Aorta (tissue), 5 donors: ENCODE results near the gene TNFSF13B. TPM values are rescaled to one million over a fixed set of nuclear protein-coding genes. Genes with fewer than 3 reads are reported as not detected.
A peak's percentile ranks its signal among the peaks of the same experiment; 100 is the strongest.

Experiments used
- ATAC-seq: fragments of 200-7000 bp; cut with Tn5 transposase; one replicate; pipeline ENCODE4 v1.9.1; 2022; ENCODE audit warnings: moderate library complexity; ENCODE audit not compliant: low FRiP score
- DNase-seq, 2 donors: peaks; one replicate each; pipeline ENCODE4 v3.0.0-alpha.2; 2020
- H3K27ac ChIP-seq, 2 donors: one replicate each; pipeline ENCODE4 v1.5.1; 2013; ENCODE audit warnings: low read length in 2 of 2, mild to moderate bottlenecking in 2 of 2, moderate library complexity in 2 of 2, control low read depth in 1 of 2, inconsistent platforms in 1 of 2, low read depth in 1 of 2
- H3K27me3 ChIP-seq, 2 donors: one replicate each; pipeline ENCODE4 v1.6.1; 2013; ENCODE audit warnings: control low read depth in 1 of 2, low read length in 1 of 2, mild to moderate bottlenecking in 1 of 2, moderate library complexity in 1 of 2; ENCODE audit not compliant: insufficient read depth in 2 of 2, control insufficient read depth in 1 of 2
- H3K36me3 ChIP-seq, 2 donors: one replicate each; pipeline ENCODE4 v1.6.1; 2013; ENCODE audit warnings: control low read depth in 1 of 2, low read length in 1 of 2, mild to moderate bottlenecking in 1 of 2; ENCODE audit not compliant: insufficient read depth in 2 of 2, control insufficient read depth in 1 of 2
- H3K4me1 ChIP-seq, 2 donors: one replicate each; pipeline ENCODE4 v1.6.1; 2013; ENCODE audit warnings: low read length in 2 of 2, control low read depth in 1 of 2, mild to moderate bottlenecking in 1 of 2, moderate library complexity in 1 of 2; ENCODE audit not compliant: insufficient read depth in 2 of 2, control insufficient read depth in 1 of 2
- H3K4me3 ChIP-seq, 2 donors: one replicate each; pipeline ENCODE4 v1.5.1; 2013; ENCODE audit warnings: low read length in 2 of 2, control low read depth in 1 of 2, mild to moderate bottlenecking in 1 of 2
- H3K9me3 ChIP-seq: one replicate; pipeline ENCODE4 v1.6.1; 2013; ENCODE audit warnings: mild to moderate bottlenecking, low read length; ENCODE audit not compliant: control insufficient read depth
- WGBS, 2 donors: extraction: QIAGEN DNeasy Blood & Tissue Kit; methylation state at CpG; one replicate each; pipeline ENCODE4 v1.1.7; 2013; 5-methylcytosine and 5-hydroxymethylcytosine counted together
- intact Hi-C, 2 donors: fragments of 100-400 bp; cut with DNase I; formaldehyde crosslinking; loops; one replicate each; pipeline versions ENCODE4 v1.14.2 to v1.15.0; 2022
- polyA plus RNA-seq, 2 donors: library from polyadenylated mRNA; stranded (reverse); fragments of 200-250 nt; gene quantifications; one replicate each; pipeline ENCODE4 v1.2.3, GENCODE V29; 2013
- total RNA-seq, 2 donors: library from RNA; stranded (reverse); fragmentation: NEBNext Ultra II Directional; extraction: Animal tissue kit (Norgen Biotek cat#: 25700); gene quantifications; one replicate each; pipeline ENCODE4 v1.2.1, GENCODE V29; 2021
- donor health status: healthy with polysubstance abuse.
- donor health status: Bipolar disorder and iron deficiency.
- donor health status: DM: no; HTN: no; CAD: no.
- donor health status: DM: no; HTN: no; CAD: no.
- donor health status: DM: yes; HTN: yes; CAD: no.

TNFSF13B gene
- total and polyA plus RNA-seq, 4 donors, result 1.3 to 25.7 (median 11.9) TPM

DNA sequence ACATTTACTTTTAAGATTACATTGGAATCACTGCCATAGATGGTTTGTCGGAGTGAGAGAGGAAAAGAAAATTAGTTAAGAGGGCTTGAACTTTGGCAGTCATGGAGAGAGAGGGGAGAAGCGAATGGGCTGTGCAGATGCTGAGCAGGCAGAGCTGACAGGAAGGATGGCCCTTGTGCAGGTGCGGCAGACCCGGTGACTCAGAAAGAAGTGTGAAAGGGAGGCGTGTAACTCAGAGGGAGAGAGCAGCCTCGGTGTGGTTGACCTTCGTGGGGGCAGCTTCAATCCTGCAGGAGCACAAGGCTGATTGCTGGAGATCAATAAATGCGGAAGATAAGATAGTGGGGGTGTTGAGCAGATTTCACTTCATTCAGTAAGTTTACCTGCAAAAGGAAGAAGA is 76.9 kb downstream of the TNFSF13B start:
- H3K27me3 ChIP-seq, result no peaks in the 10 kb centered on the region
- H3K9me3 ChIP-seq, result no peaks in the 10 kb centered on the region
- H3K36me3 ChIP-seq, result no peaks in the 10 kb centered on the region
- H3K4me1 ChIP-seq, result no peaks in the 10 kb centered on the region
- no peak overlapping the region for H3K27ac ChIP-seq
- H3K4me3 ChIP-seq, result no peak overlapping the region
- intact Hi-C loops, result no loop called here
- DNase-seq, result no peak
- no peak for ATAC-seq
- 69 to 71% methylated on average over 8 of the region's 8 CpGs for WGBS, 2 donors

DNA sequence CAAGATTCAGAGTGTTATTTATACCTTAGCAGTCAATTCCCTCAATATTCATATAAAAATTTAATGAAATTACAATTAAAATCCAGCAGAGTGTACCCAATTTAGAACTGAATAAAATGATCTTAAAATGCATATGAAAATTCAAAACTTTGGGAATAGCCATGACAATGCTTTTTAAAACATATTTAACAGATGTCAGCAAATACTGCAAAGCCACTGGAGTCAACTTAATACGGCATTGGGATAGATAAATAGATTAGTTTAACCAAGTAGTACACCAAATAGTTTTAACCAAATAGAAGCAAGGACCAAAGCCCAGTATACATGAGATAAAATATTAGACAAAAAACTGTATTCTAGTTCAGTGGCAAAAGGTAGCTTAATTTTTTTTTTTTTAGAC is 79.8 kb downstream of the TNFSF13B start:
- ATAC-seq (no peak), DNase-seq (no peak)
- Histone ChIP-seq H3K27ac (no peak overlapping the region), H3K9me3 (no peaks in the 10 kb centered on the region), H3K4me3 (no peak overlapping the region), H3K36me3 (no peaks in the 10 kb centered on the region), H3K4me1 (no peaks in the 10 kb centered on the region), H3K27me3 (no peaks in the 10 kb centered on the region)
- intact Hi-C loops, result no loop called here
- WGBS, 2 donors, result 49 to 84% methylated on average over 1 of the region's 1 CpG

DNA sequence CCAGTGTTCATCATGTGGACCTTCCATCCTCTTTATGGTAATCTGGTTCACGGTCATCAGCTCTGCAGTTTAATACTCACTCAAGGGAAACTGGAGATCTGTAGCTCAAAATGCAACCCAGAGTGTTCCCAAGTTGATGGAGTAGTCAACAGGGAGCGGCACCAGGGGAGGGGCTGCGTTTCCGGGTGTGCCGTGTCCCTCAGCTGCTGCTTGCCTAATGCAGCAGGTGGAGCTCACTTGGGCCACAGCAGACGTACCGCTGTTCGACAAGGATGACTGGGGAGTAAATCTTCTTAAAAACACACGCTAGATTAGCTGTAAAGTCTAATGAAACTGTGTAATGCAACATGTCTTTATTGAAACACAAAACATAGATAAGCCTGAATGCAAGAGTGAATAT is 81.1 kb downstream of the TNFSF13B start:
- no peaks in the 10 kb centered on the region for H3K4me1 ChIP-seq
- 85 to 94% methylated on average over 9 of the region's 9 CpGs for WGBS, 2 donors
- ATAC-seq, result no peak
- DNase-seq, result no peak
- no peaks in the 10 kb centered on the region for H3K36me3 ChIP-seq
- H3K27ac ChIP-seq, result no peak overlapping the region
- intact Hi-C loops, result no loop called here
- no peak overlapping the region for H3K4me3 ChIP-seq
- no peaks in the 10 kb centered on the region for H3K27me3 ChIP-seq
- H3K9me3 ChIP-seq, result no peaks in the 10 kb centered on the region

DNA sequence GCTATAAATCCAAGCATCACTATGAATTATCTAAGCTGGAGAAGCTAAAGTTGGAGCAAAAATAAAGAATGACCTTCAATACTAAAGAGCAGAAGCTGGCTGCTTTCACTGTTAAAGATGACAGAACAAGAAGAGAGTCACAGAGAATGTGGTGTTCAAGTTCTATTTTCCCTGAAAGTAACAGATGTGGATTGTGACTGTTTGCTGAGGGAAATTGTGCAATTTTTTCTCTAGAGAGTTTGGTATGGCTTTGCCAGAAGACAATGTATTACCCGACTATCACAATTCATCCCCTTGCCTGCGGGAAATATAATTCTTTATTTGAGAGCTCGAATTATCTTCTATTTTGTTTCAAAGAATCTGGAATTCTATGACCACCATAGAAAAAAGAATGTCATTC is 83.1 kb downstream of the TNFSF13B start:
- DNase-seq, result no peak
- peak; percentile 41 for ATAC-seq
- H3K27ac ChIP-seq, result no peak overlapping the region
- no peaks in the 10 kb centered on the region for H3K9me3 ChIP-seq
- H3K4me3 ChIP-seq, result no peak overlapping the region
- no peaks in the 10 kb centered on the region for H3K4me1 ChIP-seq
- H3K36me3 ChIP-seq, result no peaks in the 10 kb centered on the region
- 0 to 3% methylated on average over 3 of the region's 3 CpGs for WGBS, 2 donors
- no peaks in the 10 kb centered on the region for H3K27me3 ChIP-seq
- intact Hi-C loops, result no loop called here

DNA sequence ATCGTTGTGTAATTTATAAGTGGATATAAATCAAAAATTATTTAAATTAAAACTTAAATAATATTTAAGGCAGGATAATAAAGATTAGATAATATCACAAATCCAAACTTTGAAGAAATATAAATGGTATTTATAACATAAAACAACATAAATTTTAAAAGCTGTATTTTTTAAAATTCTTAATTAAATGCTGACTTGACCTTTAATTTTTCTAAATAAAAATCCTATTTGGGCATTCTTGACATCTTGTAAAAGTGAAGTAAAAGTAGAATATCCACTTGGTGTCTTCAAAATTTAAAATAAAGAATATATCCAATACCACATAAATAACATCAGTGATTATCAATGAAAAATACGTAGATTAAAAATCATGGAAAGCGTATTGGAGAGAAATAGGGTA is 87.7 kb downstream of the TNFSF13B start:
- Histone ChIP-seq H3K4me3 (no peak overlapping the region), H3K36me3 (no peaks in the 10 kb centered on the region), H3K4me1 (no peaks in the 10 kb centered on the region), H3K27ac (no peak overlapping the region), H3K9me3 (no peaks in the 10 kb centered on the region), H3K27me3 (no peaks in the 10 kb centered on the region)
- intact Hi-C loops, result no loop called here
- WGBS, 2 donors, result 91% methylated on average over 3 of the region's 3 CpGs
- ATAC-seq (no peak), DNase-seq (no peak)

Other genes starting within 250 kb of the TNFSF13B start
- gene LIG4, start 54.2 kb upstream of the TNFSF13B start, total RNA-seq, result 10 to 100 TPM; 10.3 to 12.7 TPM
- gene LIG4, start 54.2 kb upstream of the TNFSF13B start, polyA plus RNA-seq, result 1 to 10 TPM; 4.3 to 8.9 TPM
- gene ABHD13, start 51.3 kb upstream of the TNFSF13B start, total RNA-seq, result 10 to 100 TPM; 11.1 to 11.5 TPM
- gene ABHD13, start 51.3 kb upstream of the TNFSF13B start, polyA plus RNA-seq, result 1 to 10 TPM; 4.0 to 6.4 TPM